Mesothelial cell of epicardium (in vitro differentiated cells): ENCODE data around the gene GRAMD1B. TPM values are rescaled to one million over a fixed set of nuclear protein-coding genes. Genes with fewer than 3 reads are reported as not detected.
"Not testable (repeated sequence)": the region's sequence is repeated elsewhere in the genome, so short reads cannot be mapped to it uniquely, and the experiment has no call there.

Experiments used
- DNase-seq, 2 experiments: peaks; one replicate each; pipeline ENCODE4 v3.0.0; 2021; ENCODE audit warnings: low spot score in 2 of 2; ENCODE audit not compliant: unreplicated experiment in 2 of 2
- H3K27ac Mint-ChIP-seq: 2 replicates; pipeline ENCODE4 v1.8.0; 2021; ENCODE audit warnings: mixed read lengths
- H3K27me3 Mint-ChIP-seq: 2 replicates; pipeline ENCODE4 v1.8.0; 2021; ENCODE audit warnings: low read depth, mixed read lengths
- H3K36me3 Mint-ChIP-seq: 2 replicates; pipeline ENCODE4 v1.8.0; 2021; ENCODE audit warnings: mixed read lengths
- H3K4me1 Mint-ChIP-seq: 2 replicates; pipeline ENCODE4 v1.8.0; 2021; ENCODE audit warnings: mixed read lengths
- H3K4me3 Mint-ChIP-seq: 2 replicates; pipeline ENCODE4 v1.8.0; 2021; ENCODE audit warnings: mild to moderate bottlenecking, moderate library complexity, mixed read lengths
- H3K9me3 Mint-ChIP-seq: 2 replicates; pipeline ENCODE4 v1.8.0; 2021; ENCODE audit warnings: mixed read lengths
- CTCF ChIP-seq: fragments of 200-600 bp; sonication (generic); IDR thresholded peaks from one replicate; pipeline ENCODE4 v1.5.0; 2021; ENCODE audit warnings: antibody characterized with exemption; ENCODE audit not compliant: unreplicated experiment
- total RNA-seq: library from RNA; stranded (reverse); gene quantifications from 3 replicates; pipeline ENCODE4 v1.2.1, GENCODE V29; 2021

GRAMD1B gene
- total RNA-seq, 1 donor from 2014 or later: 8.4 TPM

GRCh38 chr11:123510579-123510905 lies 80.5 kb downstream of the GRAMD1B start:
- no peak for TF ChIP-seq CTCF
- no peak for DNase-seq
- Mint-ChIP-seq H3K9me3 (no peaks in the 10 kb centered on the region), H3K27me3 (peaks cover 2% of the 10 kb centered on the region), H3K4me3 (no peak overlapping the region), H3K4me1 (peaks cover 26% of the 10 kb centered on the region), H3K27ac (no peak overlapping the region), H3K36me3 (no peaks in the 10 kb centered on the region)

- TF ChIP-seq CTCF: peak; percentile 82
- no peaks in the 10 kb centered on the region for H3K36me3 Mint-ChIP-seq
- H3K9me3 Mint-ChIP-seq: no peaks in the 10 kb centered on the region
- H3K27ac Mint-ChIP-seq: peak overlapping the region; percentile 45
- peaks cover 2% of the 10 kb centered on the region for H3K27me3 Mint-ChIP-seq
- peak overlapping the region; percentile 6 for H3K4me3 Mint-ChIP-seq
- H3K4me1 Mint-ChIP-seq: peaks cover 24% of the 10 kb centered on the region
- peak; percentile 82 to 89 for DNase-seq
Measured at GRCh38 chr11:123511037-123511870, 81.2 kb downstream of the GRAMD1B start.

- not testable (repeated sequence) for H3K9me3 Mint-ChIP-seq, H3K27ac Mint-ChIP-seq, DNase-seq, H3K36me3 Mint-ChIP-seq, H3K27me3 Mint-ChIP-seq, H3K4me3 Mint-ChIP-seq
- peaks cover 28% of the 10 kb centered on the region for H3K4me1 Mint-ChIP-seq
Measured at GRCh38 chr11:123513309-123513708, 83.2 kb downstream of the GRAMD1B start.

- peaks cover 2% of the 10 kb centered on the region for H3K27me3 Mint-ChIP-seq
- peaks cover 7% of the 10 kb centered on the region for H3K9me3 Mint-ChIP-seq
- DNase-seq: no peak
- peaks cover 3% of the 10 kb centered on the region for H3K36me3 Mint-ChIP-seq
- TF ChIP-seq CTCF: no peak
- no peak overlapping the region for H3K4me3 Mint-ChIP-seq
- no peak overlapping the region for H3K27ac Mint-ChIP-seq
- peaks cover 21% of the 10 kb centered on the region for H3K4me1 Mint-ChIP-seq
Measured at GRCh38 chr11:123516238-123516637, 86.2 kb downstream of the GRAMD1B start.

- Mint-ChIP-seq H3K4me3 (no peak overlapping the region), H3K27me3 (peaks cover 2% of the 10 kb centered on the region), H3K36me3 (peaks cover 5% of the 10 kb centered on the region), H3K9me3 (peaks cover 10% of the 10 kb centered on the region), H3K4me1 (peaks cover 18% of the 10 kb centered on the region), H3K27ac (no peak overlapping the region)
- TF ChIP-seq CTCF: no peak
- DNase-seq: no peak
Measured at GRCh38 chr11:123517559-123518364, 87.7 kb downstream of the GRAMD1B start.

GRCh38 chr11:123518496-123519054 lies 88.5 kb downstream of the GRAMD1B start:
- Mint-ChIP-seq H3K4me3 (no peak overlapping the region), H3K4me1 (peaks cover 18% of the 10 kb centered on the region), H3K27ac (no peak overlapping the region), H3K9me3 (peaks cover 10% of the 10 kb centered on the region), H3K27me3 (peaks cover 2% of the 10 kb centered on the region), H3K36me3 (peaks cover 5% of the 10 kb centered on the region)
- DNase-seq: no peak
- TF ChIP-seq CTCF: no peak
